ENCODE measurements around the gene MYBPC3.
A peak's percentile ranks its signal among the peaks of the same experiment; 100 is the strongest.

Gene MYBPC3

GRCh38 chr11:47383071-47383470, 30.6 kb upstream of the MYBPC3 start:
- DNase-seq, result no peak

- DNase-seq, result no peak
These were observed 27.6 kb upstream of the MYBPC3 start for GRCh38 chr11:47380078-47380477.

- DNase-seq, result no peak
These were observed 26.8 kb upstream of the MYBPC3 start for GRCh38 chr11:47379317-47379716.

GRCh38 chr11:47378836-47379170, 26.3 kb upstream of the MYBPC3 start:
- DNase-seq, result no peak

- DNase-seq, result no peak
These were observed 25.7 kb upstream of the MYBPC3 start, which contains the start of gene SPI1 for GRCh38 chr11:47378010-47378835. SPI1 (minus strand) TSS chr11:47378547; CDS start chr11:47378353, 194 bp downstream.

GRCh38 chr11:47377571-47378009, 25.1 kb upstream of the MYBPC3 start:
- DNase-seq, result no peak

- DNase-seq, result no peak
These were observed 24.2 kb upstream of the MYBPC3 start for GRCh38 chr11:47376525-47377371.

GRCh38 chr11:47376107-47376524, 23.6 kb upstream of the MYBPC3 start:
- no peak for DNase-seq

GRCh38 chr11:47375546-47376085, 23.1 kb upstream of the MYBPC3 start:
- DNase-seq, result no peak

- no peak for DNase-seq
These were observed 22.5 kb upstream of the MYBPC3 start for GRCh38 chr11:47375020-47375419.

GRCh38 chr11:47374720-47375019, 22.2 kb upstream of the MYBPC3 start:
- no peak for DNase-seq

GRCh38 chr11:47373876-47374719, 21.6 kb upstream of the MYBPC3 start:
- DNase-seq, result peak; percentile 11

- no peak for DNase-seq
These were observed 19.9 kb upstream of the MYBPC3 start for GRCh38 chr11:47372422-47372821.

- DNase-seq, result no peak
These were observed 17.2 kb upstream of the MYBPC3 start for GRCh38 chr11:47369676-47370075.

GRCh38 chr11:47366020-47366490, 13.6 kb upstream of the MYBPC3 start:
- no peak for DNase-seq

- no peak for DNase-seq
These were observed 8.9 kb upstream of the MYBPC3 start for GRCh38 chr11:47361419-47361818.

- no peak for DNase-seq
These were observed 7.8 kb upstream of the MYBPC3 start for GRCh38 chr11:47360341-47360740.

GRCh38 chr11:47359586-47359985, 7.1 kb upstream of the MYBPC3 start:
- no peak for DNase-seq

- DNase-seq, result no peak
These were observed 6.7 kb upstream of the MYBPC3 start for GRCh38 chr11:47359162-47359561.

GRCh38 chr11:47358731-47359051, 6.2 kb upstream of the MYBPC3 start:
- DNase-seq, result no peak

GRCh38 chr11:47357985-47358730, 5.7 kb upstream of the MYBPC3 start:
- DNase-seq, result no peak

GRCh38 chr11:47356998-47357329, 4.5 kb upstream of the MYBPC3 start:
- DNase-seq, result no peak

Measured in NCI-H748 treated with DMSO at 0.1 percent for 48 hours (cell line).